ENCODE data around the gene CCT8.
"Not testable (repeated sequence)": the region's sequence is repeated elsewhere in the genome, so short reads cannot be mapped to it uniquely, and the experiment has no call there.

CCT8 gene

GRCh38 chr21:29011236-29011635 is 62.2 kb downstream of the CCT8 start:
- DNase-seq = not testable (repeated sequence)

GRCh38 chr21:29008367-29008766 is 65.1 kb downstream of the CCT8 start:
- no peak for DNase-seq

GRCh38 chr21:29007810-29008209 is 65.6 kb downstream of the CCT8 start:
- DNase-seq = no peak

GRCh38 chr21:29007135-29007534 is 66.3 kb downstream of the CCT8 start:
- no peak for DNase-seq
